GM12878 (cell line): ENCODE data around the gene LMTK3. TPM values are rescaled to one million over a fixed set of nuclear protein-coding genes. Genes with fewer than 3 reads are reported as not detected.

Experiments
- ATAC-seq: fragments of 200-7000 bp; cut with Tn5 transposase; 3 replicates; pipeline ENCODE4 v1.9.1; 2020; ENCODE audit warnings: mild to moderate bottlenecking, moderate library complexity
- BruUV-seq: library from RNA; stranded (reverse); fragments of 400-500 nt; replicated peaks from 2 replicates; lab custom pipeline; 2021; lab: Mats Ljungman, UMichigan
- CTCF ChIA-PET: fragments of 300-600 bp; sonication (Branson Sonifier 250); formaldehyde crosslinking; extraction: SDS; loops from one replicate; lab custom pipeline; 2021; ENCODE audit warnings: inconsistent platforms; lab: Yijun Ruan, JAX
- POLR2A ChIA-PET: fragments of 350-600 bp; formaldehyde crosslinking; extraction: SDS; loops from one replicate; lab custom pipeline; 2021; ENCODE audit warnings: inconsistent platforms; lab: Charles Lee
- RAD21 ChIA-PET: fragments of 300-600 bp; sonication (Branson Sonifier 250); formaldehyde crosslinking; loops from one replicate; lab custom pipeline; 2023; ENCODE audit warnings: antibody characterized with exemption; ENCODE audit not compliant: unreplicated experiment; lab: Charles Lee
- SMC1A ChIA-PET: fragments of 300-600 bp; sonication (Branson Sonifier 250); formaldehyde crosslinking; loops from one replicate; lab custom pipeline; 2023; ENCODE audit not compliant: unreplicated experiment, uncharacterized antibody; lab: Charles Lee
- DNase-seq: peaks from one replicate; pipeline ENCODE4 v3.0.0-alpha.2; 2011; ENCODE audit warnings: low read depth, low spot score
- FAIRE-seq: peaks from 3 replicates; lab custom pipeline; 2011; peaks lifted over from hg19 to GRCh38; lab: Jason Lieb, UNC
- H2AFZ ChIP-seq: 2 replicates; pipeline ENCODE4 v1.6.0; 2011; ENCODE audit warnings: low read depth, low read length, control low read depth; ENCODE audit not compliant: control insufficient read depth
- H3K27ac ChIP-seq: 2 replicates; pipeline ENCODE4 v1.5.1; 2011; ENCODE audit warnings: control low read depth; ENCODE audit not compliant: control insufficient read depth, insufficient read depth
- H3K27me3 ChIP-seq, 2 experiments: replicated peaks in 1 of 2; 2 replicates each; pipeline versions ENCODE4 v1.6.0 to v1.6.1; 2011; ENCODE audit warnings: low read length in 1 of 2; ENCODE audit not compliant: control insufficient read depth in 2 of 2, insufficient read depth in 2 of 2
- H3K36me3 ChIP-seq, 2 experiments: 2 replicates each; pipeline ENCODE4 v1.5.1; 2011; ENCODE audit warnings: low read length in 1 of 2; ENCODE audit not compliant: control insufficient read depth in 2 of 2, insufficient read depth in 2 of 2
- H3K4me1 ChIP-seq: 2 replicates; pipeline ENCODE4 v1.6.1; 2011; ENCODE audit warnings: mild to moderate bottlenecking, low read length, moderate library complexity, mixed read lengths; ENCODE audit not compliant: control insufficient read depth, insufficient read depth
- H3K4me2 ChIP-seq: 2 replicates; pipeline ENCODE4 v1.6.0; 2011; ENCODE audit warnings: control low read depth; ENCODE audit not compliant: control insufficient read depth, insufficient read depth
- H3K4me3 ChIP-seq: fragments of 200-600 bp; sonication (generic); 2 replicates; pipeline ENCODE4 v1.5.1; 2016
- H3K79me2 ChIP-seq: 2 replicates; pipeline ENCODE4 v1.6.0; 2011; ENCODE audit warnings: low read length; ENCODE audit not compliant: control insufficient read depth, insufficient read depth
- H3K9ac ChIP-seq: 2 replicates; pipeline ENCODE4 v1.8.0; 2011; ENCODE audit warnings: low read length, control low read depth, mixed read lengths; ENCODE audit not compliant: control insufficient read depth, insufficient read depth
- H3K9me3 ChIP-seq: replicated peaks from 3 replicates; pipeline ENCODE4 v1.5.1; 2011; ENCODE audit warnings: mild to moderate bottlenecking, low read length; ENCODE audit not compliant: control insufficient read depth, insufficient read depth
- H4K20me1 ChIP-seq: 2 replicates; pipeline ENCODE4 v1.6.0; 2011; ENCODE audit not compliant: control insufficient read depth, insufficient read depth
- EGR1 ChIP-seq, 2 experiments: IDR thresholded peaks; 1 replicate in 1 of 2; 2 replicates in 1 of 2; pipeline ENCODE4 v1.6.1; 2011 to 2012; ENCODE audit warnings: low read depth in 2 of 2, low read length in 2 of 2, borderline replicate concordance in 1 of 2, mild to moderate bottlenecking in 1 of 2, moderate library complexity in 1 of 2
- LARP7 ChIP-seq: fragments of 450-650 bp; IDR thresholded peaks from 2 replicates; pipeline ENCODE4 v1.6.1; 2017; ENCODE audit warnings: mild to moderate bottlenecking
- MXI1 ChIP-seq: fragments of 150-350 bp; IDR thresholded peaks from 2 replicates; pipeline ENCODE4 v1.6.1; 2011; ENCODE audit warnings: low read depth, mild to moderate bottlenecking, inconsistent platforms, low read length, improper control_type of control experiment
- NR2F1 ChIP-seq: fragments of 450-650 bp; conservative IDR thresholded peaks from 2 replicates; pipeline ENCODE4 v1.6.1; 2017; ENCODE audit warnings: mild to moderate bottlenecking
- WGBS: methylation state at CpG from one replicate; pipeline ENCODE4 v1.1.6; 2016; ENCODE audit warnings: low lambda C conversion rate; ENCODE audit not compliant: insufficient replicate concordance, insufficient coverage; ENCODE audit errors: missing lambda C conversion rate; 5-methylcytosine and 5-hydroxymethylcytosine counted together
- in situ Hi-C: fragments of 300-500 bp; cut with MboI; formaldehyde crosslinking; loops from 9 replicates; pipeline ENCODE4 v1.14.3; 2018; ENCODE audit warnings: mixed read lengths
- intact Hi-C: fragments of 100-400 bp; cut with micrococcal nuclease; formaldehyde crosslinking; loops from one replicate; pipeline ENCODE4 v1.14.2; 2022; ENCODE audit not compliant: unreplicated experiment
- polyA plus RNA-seq, 11 experiments: library from polyadenylated mRNA; depleted of rRNA in 4 of 11; unstranded in 6 of 11; stranded (reverse) in 5 of 11; fragments of >200 nt; fragmentation: Nextera tagmentation in 4 of 11; fragmentation: Illumina TruSeq in 1 of 11; extraction: Ambion mirVana in 4 of 11; extraction: Trizol in 1 of 11; gene quantifications; 1 replicate in 1 of 11; 2 replicates in 10 of 11; pipeline versions ENCODE4 v1.2.1 to v1.2.3, GENCODE V29; 2011 to 2016; ENCODE audit warnings: inconsistent platforms in 2 of 11, missing spikeins in 2 of 11, low read depth in 1 of 11
- total RNA-seq, 4 experiments: library from RNA; depleted of rRNA in 3 of 4; stranded (reverse); fragments of >200 nt in 3 of 4; fragmentation: Illumina TruSeq in 1 of 4; extraction: Trizol in 1 of 4; gene quantifications; 2 replicates each; pipeline versions ENCODE4 v1.2.1 to v1.2.3, GENCODE V29; 2013 to 2021
- TF ChIP-seq, protein P1 (sequence below): fragments of 450-650 bp; formaldehyde crosslinking; IDR thresholded peaks from 2 replicates; pipeline ENCODE4 v1.4.0; 2022; ENCODE audit warnings: mild to moderate bottlenecking, moderate library complexity
- TF ChIP-seq, protein P2 (sequence below): fragments of 450-650 bp; IDR thresholded peaks from 2 replicates; pipeline ENCODE4 v1.6.1; 2018; ENCODE audit warnings: borderline replicate concordance, mild to moderate bottlenecking; ENCODE audit not compliant: partially characterized antibody

The LMTK3 gene
- total and polyA plus RNA-seq, 10 of the 15 experiments (the other 5 are each of a cell fraction or from before 2014, with no cell fraction given): under 0.01 to 0.28 (median 0.04) TPM; not detected in 3

DNA sequence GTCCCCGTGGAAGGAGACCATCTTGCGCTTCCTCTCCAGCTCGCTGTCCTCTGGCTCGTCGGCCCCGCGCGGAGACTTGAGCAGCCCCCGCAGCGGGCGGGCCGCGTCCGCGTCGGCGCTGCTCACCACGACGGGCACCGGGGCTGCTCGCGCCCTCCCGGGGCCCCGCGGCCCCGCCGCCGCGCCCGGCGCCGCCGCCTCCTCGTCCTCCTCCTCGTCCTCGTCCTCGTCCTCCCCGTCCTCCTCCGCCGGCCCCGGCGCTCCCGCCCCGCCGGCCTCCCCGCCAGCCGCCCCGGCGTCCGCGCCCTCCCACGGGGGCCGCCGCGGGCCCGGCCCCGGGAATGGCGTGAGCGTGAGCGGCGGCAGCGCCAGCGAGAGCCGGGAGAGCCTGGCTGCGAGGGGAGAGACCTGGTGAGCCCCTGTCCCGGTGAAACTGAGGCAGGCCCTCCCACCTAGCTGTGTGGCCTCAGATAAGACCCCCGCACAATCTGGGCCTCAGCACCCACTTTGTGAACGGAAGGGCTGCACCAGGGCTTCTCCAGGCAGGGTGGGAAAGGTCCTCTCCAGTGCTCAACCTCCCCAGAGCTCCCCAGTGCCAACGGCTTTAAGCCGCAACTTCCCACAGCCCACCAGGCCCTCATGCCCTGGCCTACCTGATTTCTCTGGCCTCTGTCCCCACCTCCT lies 17.8 kb downstream of the LMTK3 start:
- no peak for FAIRE-seq
- Histone ChIP-seq H3K4me3 (peak overlapping the region; percentile 57; the same call in 1 of the 2 replicates), H3K9me3 (no peaks in the 10 kb centered on the region), H2AFZ (peak overlapping the region; percentile 71), H3K4me1 (peaks cover 20% of the 10 kb centered on the region), H3K4me2 (peak overlapping the region; percentile 77; the same call in 1 of the 2 replicates), H3K27me3 (peaks cover 1 to 3% of the 10 kb centered on the region in 2 experiments; a peak in 2 of 4 replicates), H3K27ac (no peak overlapping the region), H4K20me1 (no peaks in the 10 kb centered on the region), H3K79me2 (no peaks in the 10 kb centered on the region), H3K36me3 (no peaks in the 10 kb centered on the region), H3K9ac (peak overlapping the region; percentile 50; the same call in 1 of the 2 replicates)
- in situ Hi-C loops (no loop called here), intact Hi-C loops (loop anchor here (5.0 kb wide), 1 partner anchor 132 kb away; the partner anchor contains the start of genes SYNGR4 and TMEM143)
- peak; percentile 37; the same call in 1 of the 2 replicates for TF ChIP-seq LARP7
- TF ChIP-seq, protein P1, sequence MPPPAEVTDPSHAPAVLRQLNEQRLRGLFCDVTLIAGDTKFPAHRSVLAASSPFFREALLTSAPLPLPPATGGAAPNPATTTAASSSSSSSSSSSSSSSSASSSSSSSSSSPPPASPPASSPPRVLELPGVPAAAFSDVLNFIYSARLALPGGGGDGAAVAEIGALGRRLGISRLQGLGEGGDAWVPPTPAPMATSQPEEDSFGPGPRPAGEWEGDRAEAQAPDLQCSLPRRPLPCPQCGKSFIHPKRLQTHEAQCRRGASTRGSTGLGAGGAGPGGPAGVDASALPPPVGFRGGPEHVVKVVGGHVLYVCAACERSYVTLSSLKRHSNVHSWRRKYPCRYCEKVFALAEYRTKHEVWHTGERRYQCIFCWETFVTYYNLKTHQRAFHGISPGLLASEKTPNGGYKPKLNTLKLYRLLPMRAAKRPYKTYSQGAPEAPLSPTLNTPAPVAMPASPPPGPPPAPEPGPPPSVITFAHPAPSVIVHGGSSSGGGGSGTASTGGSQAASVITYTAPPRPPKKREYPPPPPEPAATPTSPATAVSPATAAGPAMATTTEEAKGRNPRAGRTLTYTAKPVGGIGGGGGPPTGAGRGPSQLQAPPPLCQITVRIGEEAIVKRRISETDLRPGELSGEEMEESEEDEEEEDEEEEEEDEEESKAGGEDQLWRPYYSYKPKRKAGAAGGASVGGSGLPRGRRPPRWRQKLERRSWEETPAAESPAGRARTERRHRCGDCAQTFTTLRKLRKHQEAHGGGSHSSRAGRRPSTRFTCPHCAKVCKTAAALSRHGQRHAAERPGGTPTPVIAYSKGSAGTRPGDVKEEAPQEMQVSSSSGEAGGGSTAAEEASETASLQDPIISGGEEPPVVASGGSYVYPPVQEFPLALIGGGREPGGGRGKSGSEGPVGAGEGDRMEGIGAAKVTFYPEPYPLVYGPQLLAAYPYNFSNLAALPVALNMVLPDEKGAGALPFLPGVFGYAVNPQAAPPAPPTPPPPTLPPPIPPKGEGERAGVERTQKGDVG (CRISPR knock-in tag): no peak
- TF ChIP-seq, protein P2, sequence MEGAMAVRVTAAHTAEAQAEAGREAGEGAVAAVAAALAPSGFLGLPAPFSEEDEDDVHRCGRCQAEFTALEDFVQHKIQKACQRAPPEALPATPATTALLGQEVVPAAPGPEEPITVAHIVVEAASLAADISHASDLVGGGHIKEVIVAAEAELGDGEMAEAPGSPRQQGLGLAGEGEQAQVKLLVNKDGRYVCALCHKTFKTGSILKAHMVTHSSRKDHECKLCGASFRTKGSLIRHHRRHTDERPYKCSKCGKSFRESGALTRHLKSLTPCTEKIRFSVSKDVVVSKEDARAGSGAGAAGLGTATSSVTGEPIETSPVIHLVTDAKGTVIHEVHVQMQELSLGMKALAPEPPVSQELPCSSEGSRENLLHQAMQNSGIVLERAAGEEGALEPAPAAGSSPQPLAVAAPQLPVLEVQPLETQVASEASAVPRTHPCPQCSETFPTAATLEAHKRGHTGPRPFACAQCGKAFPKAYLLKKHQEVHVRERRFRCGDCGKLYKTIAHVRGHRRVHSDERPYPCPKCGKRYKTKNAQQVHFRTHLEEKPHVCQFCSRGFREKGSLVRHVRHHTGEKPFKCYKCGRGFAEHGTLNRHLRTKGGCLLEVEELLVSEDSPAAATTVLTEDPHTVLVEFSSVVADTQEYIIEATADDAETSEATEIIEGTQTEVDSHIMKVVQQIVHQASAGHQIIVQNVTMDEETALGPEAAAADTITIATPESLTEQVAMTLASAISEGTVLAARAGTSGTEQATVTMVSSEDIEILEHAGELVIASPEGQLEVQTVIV: no peak
- peak; percentile 36; the same call in 1 of the 2 replicates for TF ChIP-seq NR2F1
- no peak for TF ChIP-seq MXI1
- 0 out of 3 replicates have a peak, but pooled peaks of 1 of the 2 experiments have one; percentile 7 for TF ChIP-seq EGR1 (IDR thresholded peaks at IDR 0.05; ENCODE audit: borderline replicate concordance in 1 of 2, low read depth in 2 of 2, low read length in 2 of 2)
- ChIA-PET POLR2A (interaction anchor here (0.6 to 1.4 kb wide), 4 partner anchors 24 to 165 kb away, joined by 3 to 5 read pairs (median 4); no protein-coding TSS in a partner anchor), CTCF (interaction anchor here (0.8 to 1.4 kb wide), 2 partner anchors 90 to 115 kb away, joined by 4 to 5 read pairs; no protein-coding TSS in a partner anchor), SMC1A (interaction anchor here (0.7 to 1.3 kb wide), 3 partner anchors 8 to 130 kb away, joined by 3 to 4 read pairs (median 4); partner anchors contain the start of genes SYNGR4 and TMEM143), RAD21 (interaction anchor here (0.7 to 1.7 kb wide), 4 partner anchors 13 to 172 kb away, joined by 3 to 8 read pairs (median 6); no protein-coding TSS in a partner anchor)
- no TSS peak for BruUV-seq
- 13% methylated on average over 24 of the region's 70 CpGs for WGBS
- ATAC-seq: no peak
- DNase-seq: no peak
